GM21786 (cell line): ENCODE results near the gene KRTAP19-6.
"Not testable (repeated sequence)": the region's sequence is repeated elsewhere in the genome, so short reads cannot be mapped to it uniquely, and the experiment has no call there.

Experiments used
- ATAC-seq: cut with Tn5 transposase; IDR thresholded peaks from one replicate; pipeline ENCODE4 v1.9.1; 2021; ENCODE audit not compliant: unreplicated experiment

The KRTAP19-6 gene, protein sequence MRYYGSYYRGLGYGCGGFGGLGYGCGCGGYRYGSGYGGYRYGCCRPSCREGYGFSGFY

DNA sequence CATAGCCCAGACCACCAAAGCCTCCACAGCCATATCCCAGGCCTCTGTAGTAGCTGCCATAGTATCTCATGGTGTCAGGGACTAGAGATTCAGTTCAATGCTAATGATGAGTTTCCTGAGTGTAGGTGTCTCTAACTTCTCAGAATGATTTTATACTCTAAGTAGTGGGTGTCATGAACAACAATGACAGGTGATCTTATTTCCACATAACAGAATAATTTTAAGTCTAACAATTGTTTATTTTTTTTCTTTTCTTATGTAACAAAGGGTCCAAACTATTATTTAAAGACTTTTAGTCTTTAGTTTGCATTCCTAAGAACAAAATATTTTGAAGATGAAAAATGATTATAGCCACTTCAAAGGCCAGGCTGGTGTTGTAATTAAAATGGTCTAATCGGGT lies at the start of gene KRTAP19-6:
KRTAP19-6 (minus strand) TSS at position 101 of the 400 bp plus-strand sequence; CDS start at position 70, 31 bp downstream.
- no peak for ATAC-seq

DNA sequence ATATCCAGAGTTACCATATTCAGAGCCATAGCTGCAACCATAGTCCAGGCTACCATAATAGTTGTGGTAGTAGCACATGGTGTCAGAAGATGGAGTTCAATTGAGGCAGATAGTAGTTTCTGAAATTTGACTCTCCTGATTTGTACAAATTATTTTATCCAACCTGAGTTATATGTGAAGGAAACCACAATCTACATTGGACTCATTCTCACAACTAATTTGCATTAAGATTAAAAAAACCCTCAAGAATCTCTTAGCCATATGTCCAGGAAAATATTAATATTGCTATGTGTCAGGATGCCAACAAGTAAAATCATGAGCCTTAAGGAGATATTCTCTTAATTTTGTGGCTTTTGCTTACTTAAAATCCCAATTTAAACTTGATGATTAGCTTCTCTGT lies 48.6 kb upstream of the KRTAP19-6 start, which contains the start of gene KRTAP22-2:
KRTAP22-2 (minus strand) TSS at position 101 of the 400 bp plus-strand sequence.
- ATAC-seq, result no peak

DNA sequence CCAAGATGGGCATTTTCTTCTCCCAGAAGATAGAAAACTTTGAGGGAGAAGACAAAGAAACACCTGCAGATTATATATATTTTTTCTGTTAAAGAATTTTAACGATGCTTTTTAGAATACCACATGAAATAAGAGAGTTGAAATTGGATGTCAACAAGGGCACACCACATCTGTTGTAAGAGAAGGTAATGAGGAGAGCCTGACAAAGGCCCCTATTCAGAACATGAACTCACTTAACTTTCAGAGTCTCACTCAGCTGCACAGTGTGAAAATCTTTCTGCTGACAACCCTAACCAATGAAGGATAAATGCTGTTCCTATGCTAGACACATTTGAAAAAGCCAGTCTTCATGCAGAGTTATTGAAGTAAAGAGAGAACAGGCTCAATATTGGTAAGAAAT lies 41.2 kb upstream of the KRTAP19-6 start:
- ATAC-seq, result no peak

DNA sequence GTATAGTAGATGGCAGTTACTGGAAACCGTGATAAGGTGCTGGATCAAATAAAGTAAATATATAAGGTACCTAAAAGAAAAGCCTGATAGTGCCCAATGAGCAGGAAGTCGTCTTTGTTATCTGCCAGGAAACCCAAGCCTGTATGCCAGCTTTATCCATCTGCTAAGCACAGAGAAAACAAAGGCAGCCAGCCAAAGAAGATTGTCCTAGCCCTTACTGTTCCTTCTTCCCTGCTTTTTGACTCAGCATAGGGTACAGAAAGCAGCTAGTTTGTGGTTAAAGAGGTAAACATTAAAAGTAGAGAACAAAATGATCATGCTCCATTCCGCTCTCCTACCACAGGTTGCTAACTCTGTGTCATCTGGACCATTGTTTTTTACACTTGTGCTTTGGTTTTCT lies 38.5 kb upstream of the KRTAP19-6 start:
- ATAC-seq, result no peak

DNA sequence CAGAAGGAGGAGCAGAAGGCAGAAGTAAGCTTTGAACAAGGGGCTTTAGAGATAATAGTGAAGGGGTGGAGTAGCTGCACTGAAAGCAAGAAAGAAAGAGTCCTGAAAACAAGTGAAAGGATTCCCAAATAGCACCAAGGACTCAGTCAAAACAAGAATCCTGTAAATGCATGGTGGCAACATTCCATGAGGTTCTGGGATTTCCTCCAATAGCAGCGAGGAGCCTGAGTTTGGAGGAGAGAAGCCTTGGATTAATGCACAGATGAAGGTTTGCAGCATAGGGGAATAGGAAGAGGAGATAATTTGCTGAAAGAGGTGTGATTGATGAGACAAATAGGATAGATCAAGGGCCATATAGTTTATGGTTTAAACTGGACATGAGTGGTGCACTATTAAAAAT lies 37.7 kb upstream of the KRTAP19-6 start:
- no peak for ATAC-seq

DNA sequence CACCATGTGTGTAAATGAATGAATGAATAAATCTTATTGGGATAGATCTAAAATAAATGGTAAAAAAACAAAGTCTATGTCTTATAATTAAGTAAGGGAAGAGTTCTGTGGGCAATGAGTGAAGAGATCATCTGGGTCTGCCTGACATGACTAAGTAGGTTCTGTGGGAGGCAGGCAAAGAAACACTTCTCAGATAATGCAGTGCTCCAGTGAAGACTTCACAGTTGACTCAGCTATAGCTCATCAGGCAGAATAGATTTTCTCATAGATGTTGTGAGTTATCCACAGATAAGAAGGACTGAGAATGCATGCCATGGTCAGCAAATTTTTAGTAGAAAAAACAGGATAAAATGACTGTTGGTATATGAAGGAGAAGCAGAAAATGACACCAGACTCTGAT lies 36.1 kb upstream of the KRTAP19-6 start:
- no peak for ATAC-seq

DNA sequence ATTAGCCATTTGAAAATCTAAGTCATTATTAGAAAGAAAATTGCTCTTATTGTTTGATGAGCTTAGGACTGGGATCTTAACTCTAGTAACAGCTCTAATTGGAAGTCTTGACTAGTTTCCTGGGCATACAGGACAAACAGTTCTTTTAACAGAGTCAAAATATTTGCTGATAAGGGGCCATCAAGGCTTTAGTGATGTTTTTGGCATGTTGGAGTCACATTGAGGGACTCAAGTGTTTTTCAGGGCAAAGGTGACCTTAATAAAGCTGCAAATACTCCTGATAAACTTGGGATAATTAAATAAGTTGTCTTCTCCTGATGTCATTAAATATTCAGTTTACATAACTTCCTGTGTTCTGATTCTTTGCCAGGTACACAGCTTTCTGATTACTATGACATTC lies 26.0 kb upstream of the KRTAP19-6 start:
- ATAC-seq, result no peak

DNA sequence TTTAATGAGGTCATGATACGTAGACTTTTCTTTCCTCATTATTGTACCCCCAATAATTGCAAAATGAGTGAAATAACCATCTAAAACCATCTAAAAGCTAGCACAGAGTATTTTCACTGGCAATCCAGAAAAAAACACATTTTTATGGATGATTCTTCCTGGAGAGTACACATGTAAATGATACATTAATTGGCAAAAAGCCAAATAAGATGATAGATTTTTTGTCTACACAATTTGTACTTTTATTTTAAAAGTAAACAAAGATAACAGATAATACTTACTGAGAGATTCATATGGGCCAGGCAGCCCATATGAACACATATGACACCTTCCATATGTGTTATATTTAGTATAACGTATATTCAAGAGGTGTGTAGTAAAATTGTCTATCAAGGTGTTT lies 22.0 kb upstream of the KRTAP19-6 start:
- ATAC-seq, result no peak

DNA sequence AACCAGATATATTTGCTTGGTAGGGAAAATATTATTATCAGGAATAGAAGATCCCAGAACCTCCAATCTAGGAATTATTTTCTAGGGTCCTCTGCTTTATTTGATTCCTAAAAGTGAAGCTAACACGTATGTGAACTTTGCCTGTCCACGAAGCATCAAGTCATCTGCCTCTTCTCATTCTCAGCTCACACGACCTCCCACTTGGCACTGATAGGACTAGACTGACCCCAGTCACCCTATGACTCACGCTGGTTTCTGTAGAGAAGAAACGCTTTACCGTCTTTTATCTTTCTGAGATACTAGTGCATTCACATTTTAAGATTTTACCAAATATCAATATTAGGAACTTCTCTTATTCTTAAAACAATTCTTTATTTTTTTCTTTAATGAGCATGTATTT lies 21.4 kb upstream of the KRTAP19-6 start:
- ATAC-seq, result no peak

DNA sequence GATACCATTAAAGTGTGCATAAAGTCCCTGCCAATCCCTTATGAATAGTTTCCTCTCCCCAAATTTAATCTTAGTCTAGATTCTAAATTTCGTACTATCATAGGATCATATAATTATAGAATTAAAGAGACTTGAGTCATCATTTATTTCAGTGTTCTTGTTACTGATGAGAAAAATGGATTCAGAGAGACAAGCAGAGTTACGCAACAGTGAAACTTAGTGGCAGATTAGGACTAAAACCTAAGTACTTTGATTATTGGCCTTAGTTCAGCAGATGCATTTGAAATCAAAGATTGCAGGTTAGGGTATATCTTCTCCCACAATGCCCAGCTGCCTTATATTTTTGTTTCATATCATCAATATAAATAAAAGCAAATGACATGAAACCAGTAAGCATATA lies 20.3 kb upstream of the KRTAP19-6 start:
- ATAC-seq, result no peak

DNA sequence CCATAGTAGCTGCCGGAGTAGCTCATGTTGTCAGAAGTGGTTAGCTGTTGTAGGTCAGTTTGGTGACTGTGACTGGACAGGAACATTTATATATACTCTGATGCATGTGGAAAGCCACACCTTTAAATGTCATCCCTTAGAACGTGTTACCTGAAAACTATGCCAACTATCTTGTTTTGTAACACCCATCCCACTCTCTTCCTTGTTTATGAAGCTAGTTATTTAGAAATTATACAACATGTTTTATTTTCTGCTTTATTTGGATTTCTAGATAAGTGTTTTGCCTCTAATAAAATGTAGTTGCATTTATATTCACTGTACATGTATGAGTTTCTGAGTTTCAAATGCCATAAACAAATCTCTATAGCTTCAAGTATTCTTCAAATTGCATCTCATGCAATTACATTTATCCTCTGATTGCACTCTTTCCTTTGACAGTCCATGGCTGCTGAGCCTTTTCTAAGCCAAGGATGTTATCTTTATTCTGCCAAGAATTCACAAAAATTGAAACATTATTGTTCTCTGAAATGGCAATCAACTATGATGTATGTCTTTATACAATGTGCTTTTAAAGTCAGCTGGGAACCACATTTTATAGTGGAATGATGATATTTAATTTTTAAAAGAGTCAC lies 19.7 kb upstream of the KRTAP19-6 start, which contains the start of gene KRTAP19-7:
KRTAP19-7 (minus strand) TSS at position 51 of the 632 bp plus-strand sequence; CDS start at position 26, 25 bp downstream.
- ATAC-seq, result no peak

DNA sequence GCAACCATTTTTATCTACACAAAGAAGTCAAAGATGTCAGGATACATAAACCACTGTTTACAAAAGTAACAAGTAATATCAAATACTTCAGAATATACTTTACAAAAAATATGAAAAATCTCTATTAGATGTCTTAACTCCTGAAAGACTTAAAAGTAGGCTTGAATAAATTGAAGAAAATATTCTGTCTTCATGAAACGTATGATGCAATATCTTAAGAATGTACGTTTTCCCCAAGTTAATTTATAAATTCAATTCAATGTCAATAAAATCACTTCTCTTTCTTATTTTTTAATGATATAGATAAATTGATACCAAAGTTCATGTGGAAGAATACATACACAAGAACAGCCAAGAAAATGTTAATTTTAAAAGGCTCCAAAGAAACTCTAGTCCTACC lies 13.4 kb upstream of the KRTAP19-6 start:
- no peak for ATAC-seq

DNA sequence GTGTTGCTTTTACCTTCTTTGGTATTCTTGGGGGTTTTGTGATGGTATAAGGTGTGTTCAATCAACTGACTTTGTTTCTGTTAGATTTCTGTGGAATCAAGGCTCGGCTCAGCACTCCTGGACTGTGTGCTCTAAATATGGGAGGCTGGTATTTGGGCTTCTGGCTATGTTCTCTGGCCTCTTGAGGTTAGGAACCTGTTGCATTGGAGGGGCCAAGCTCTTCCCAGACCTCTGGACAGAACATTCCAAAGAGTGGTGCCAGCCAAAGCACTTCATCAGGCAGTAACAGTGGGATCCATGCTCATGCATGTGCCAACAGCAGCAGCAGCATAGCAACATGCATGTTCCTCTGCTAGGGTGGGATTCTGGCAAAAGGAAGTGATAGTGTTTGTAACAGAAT lies 11.1 kb upstream of the KRTAP19-6 start:
- ATAC-seq, result no peak

DNA sequence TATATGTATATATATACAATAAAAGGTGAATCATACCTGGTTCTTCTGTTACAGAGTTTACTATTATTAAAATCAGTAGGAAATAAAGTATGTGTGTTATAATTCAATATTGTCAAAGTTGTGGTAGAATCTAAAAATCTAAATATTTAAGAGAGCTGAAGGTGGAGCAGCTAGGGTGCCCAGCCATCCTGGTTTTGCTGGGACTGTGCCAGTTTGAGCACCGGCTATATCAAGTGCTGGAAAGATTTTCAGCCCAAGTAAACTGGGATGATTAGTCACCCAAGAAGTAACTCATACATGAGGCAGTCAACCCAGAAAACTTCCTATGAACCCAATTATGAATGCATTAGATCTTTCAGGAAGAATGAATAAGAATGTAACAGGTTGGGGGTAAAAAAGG lies 22.8 kb downstream of the KRTAP19-6 start:
- no peak for ATAC-seq

DNA sequence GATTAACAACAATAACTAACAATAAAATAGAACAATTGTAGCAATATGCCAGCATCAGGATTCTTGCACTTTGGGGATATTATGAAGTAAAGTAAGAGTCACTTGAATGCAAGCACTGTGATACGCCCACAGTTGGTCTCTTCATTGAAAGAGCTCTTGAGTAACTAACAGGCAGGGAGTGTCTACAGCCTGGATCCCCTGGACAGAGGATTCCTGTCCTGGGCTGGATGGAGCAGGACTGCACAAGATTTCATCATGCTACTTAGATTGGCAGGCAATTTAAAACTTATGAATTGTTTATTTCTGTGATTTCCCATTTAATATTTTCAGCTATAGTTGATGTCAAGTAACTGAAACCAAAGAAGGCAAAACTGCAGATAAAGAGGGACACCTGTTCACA lies 26.0 kb downstream of the KRTAP19-6 start:
- no peak for ATAC-seq

DNA sequence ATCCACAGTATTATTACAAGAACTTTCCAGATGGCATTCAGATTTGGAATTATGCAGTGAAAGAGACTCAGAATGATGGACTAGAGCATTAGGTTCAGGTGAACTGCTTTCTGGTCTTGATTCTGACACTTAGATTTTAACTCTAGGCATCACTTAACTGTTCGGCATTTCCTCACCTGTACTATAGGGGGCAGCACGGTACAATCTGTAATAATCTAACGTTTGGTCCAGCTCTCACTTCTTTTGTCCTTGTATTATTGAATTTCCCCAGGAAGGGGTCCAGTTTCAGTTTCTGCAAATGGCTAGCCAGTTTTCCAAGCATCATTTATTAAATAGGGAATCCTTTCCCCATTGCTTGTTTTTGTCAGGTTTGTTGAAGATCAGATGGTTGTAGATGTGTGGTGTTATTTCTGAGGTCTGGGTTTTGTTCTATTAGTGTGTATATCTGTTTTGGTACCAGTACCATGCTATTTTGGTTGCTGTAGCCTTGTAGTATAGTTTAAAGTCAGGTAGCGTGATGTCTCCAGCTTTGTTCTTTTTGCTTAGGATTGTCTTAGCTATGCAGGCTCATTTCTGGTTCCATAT lies 36.0 kb downstream of the KRTAP19-6 start:
- not testable (repeated sequence) for ATAC-seq

DNA sequence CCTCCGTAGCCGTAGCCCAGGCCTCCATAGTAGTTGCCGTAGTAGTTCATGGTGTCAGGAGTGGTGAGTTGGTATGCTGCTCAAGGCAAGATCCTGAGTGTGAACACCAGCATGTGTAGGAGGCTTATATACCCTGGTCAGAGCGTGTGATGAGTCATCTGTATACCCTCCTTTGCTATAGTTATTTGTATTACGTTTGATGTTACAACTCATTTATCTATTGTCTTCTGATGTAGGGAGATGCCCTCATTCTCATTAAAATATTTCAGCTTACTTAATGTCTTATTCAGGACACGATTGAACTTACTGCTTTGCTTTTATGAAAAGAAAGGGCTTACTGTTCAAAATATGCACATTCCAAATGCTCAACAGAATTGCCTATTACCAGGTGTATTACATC lies 39.6 kb downstream of the KRTAP19-6 start, which contains the start of gene KRTAP19-5:
KRTAP19-5 (minus strand) TSS at position 101 of the 400 bp plus-strand sequence; CDS start at position 50, 51 bp downstream.
- no peak for ATAC-seq

DNA sequence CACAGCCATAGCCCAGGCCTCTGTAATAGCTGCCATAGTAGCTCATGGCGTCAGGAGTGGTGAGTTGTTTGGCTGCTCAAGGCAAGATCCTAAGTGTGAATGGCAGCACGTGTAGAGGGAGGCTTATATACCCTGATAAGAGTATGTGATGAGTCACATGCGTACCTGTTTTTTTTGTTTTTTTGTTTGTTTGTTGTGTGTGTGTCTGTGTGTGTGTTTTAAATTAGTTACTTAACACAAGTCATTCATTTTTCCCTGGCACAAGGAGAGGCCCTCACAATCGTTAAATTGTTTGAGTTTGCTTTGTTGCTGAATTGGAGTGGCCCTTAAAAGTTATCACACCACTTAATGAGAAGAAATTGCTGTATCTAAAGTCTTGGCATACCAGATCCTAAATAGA lies 44.6 kb downstream of the KRTAP19-6 start, which contains the start of gene KRTAP19-4:
KRTAP19-4 (minus strand) TSS at position 101 of the 400 bp plus-strand sequence; CDS start at position 46, 55 bp downstream.
- no peak for ATAC-seq

DNA sequence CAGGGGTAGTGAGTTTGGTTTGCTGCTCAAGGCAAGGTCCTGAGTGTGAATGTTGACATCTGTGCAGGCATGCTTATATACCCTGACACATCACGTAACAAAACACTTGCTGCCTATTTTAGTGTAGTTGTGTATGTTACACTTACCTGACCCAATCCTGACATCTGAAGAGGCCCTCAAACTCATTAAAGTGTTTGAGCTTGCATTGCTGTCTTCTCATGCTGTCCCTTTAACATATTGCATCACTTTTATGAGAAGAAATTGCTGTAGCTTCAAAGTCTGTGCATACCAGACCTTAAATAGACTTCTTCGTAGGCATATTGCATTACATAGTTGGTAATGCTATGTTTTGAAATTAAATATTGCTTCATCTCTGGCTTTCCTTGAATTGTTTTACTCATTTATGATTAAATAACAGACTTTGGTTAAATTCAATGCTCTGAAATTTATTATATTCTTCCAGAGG lies 49.7 kb downstream of the KRTAP19-6 start, which contains the start of gene KRTAP19-3:
KRTAP19-3 (minus strand) TSS at position 51 of the 466 bp plus-strand sequence. CDS start 56 bp downstream, outside the sequence.
- no peak for ATAC-seq
